CD4-positive, alpha-beta T cell treated with Interleukin-6 at 100 ng/mL for 8 hours (primary cell): Measurements from ENCODE around the gene CAMK2G.
A peak's percentile ranks its signal among the peaks of the same experiment; 100 is the strongest.

Experiments used
- DNase-seq: peaks from one replicate; pipeline ENCODE4 v3.0.0-alpha.2; 2020; ENCODE audit warnings: mixed read lengths, low spot score

Gene CAMK2G

DNA sequence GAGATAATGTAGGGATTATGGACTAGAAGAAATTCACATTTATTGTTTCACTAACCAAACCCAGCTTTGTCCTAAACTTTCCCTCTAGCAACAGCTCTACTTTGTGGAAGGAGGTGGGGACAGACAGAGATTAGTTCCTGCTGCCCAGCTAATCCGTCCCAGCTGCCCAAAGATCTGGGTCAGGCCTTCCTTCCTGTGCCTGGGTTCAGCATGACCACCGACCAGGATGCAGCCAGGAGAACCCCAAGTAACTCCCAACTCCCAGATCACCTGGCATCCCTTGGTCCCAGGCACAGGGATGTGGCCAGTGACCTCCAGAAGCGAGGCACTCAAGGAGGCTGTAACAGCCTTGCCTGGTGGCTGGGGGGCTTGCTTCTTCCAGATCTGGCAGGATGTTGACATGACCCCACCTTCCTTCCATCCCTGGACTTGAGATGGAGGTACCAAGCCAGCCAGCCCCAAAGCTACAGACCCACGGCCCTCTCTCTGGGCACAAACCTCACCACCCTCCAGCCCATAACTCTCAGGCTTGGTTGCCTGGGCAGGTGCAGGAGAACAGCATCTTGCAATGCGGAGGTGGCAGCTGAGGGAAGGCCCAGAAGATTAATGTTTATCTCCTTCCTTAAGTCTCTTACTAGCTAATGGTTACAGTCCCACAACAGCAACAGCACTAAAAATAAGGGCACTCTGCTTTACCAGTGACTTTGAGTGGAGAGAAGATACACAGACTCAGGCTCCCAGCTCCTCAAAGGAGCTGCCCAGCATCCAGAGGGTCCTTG is 11.1 kb downstream of the CAMK2G start:
- no peak for DNase-seq

- no peak for DNase-seq
Measured at GRCh38 chr10:73862011-73862410, 12.3 kb downstream of the CAMK2G start.

- DNase-seq, result no peak
Measured at GRCh38 chr10:73859784-73860491, 14.4 kb downstream of the CAMK2G start.

DNA sequence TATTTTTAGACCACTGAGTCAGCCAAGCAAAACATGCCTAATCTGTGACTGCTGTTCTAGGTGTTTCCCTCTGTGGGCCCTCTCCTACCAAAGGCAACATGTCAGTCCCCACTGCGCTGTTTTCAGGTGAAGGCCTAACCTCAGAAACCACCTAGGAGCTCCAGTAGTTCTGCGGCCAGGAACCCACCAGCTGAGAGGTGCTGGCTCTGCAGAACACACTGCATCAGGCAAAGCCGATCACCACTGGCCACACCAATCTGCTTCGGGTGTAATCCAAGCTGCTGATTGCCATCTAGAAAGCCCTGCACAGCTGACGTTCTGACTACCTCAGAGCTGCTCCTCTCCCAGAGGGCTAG is 14.9 kb downstream of the CAMK2G start:
- peak; percentile 44 for DNase-seq

DNA sequence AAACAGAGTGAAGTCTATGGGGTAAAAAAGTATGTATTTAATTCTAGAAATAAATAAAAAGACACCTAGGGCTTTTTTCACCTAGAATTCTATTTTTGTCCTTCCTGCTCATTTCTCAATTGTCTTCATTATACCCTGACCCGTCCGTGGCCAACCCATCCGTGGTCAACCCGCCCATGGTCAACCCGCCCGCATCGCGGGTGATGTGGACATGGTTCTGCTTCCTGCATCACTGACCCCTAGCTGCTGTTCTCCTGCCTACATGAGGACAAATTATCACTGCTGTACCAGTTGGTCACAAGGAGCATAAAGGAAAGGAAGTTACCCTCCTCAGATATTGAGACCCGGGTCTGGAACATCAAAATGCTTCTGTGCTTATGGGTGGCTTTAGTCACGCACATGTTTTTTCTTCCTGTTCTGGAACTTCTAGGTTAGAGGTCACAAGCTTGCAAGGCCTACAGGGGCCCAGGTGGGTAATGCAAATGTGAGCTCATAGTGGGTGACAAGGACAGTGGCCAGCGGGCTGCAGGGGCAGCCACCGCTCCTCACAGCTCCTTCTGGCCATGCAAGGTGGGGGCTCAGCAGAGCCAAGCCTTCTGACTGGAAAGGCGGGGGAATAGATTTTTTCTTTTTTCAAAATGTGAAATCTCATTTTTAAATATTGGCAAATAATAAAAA is 15.5 kb downstream of the CAMK2G start:
- DNase-seq, result no peak

DNA sequence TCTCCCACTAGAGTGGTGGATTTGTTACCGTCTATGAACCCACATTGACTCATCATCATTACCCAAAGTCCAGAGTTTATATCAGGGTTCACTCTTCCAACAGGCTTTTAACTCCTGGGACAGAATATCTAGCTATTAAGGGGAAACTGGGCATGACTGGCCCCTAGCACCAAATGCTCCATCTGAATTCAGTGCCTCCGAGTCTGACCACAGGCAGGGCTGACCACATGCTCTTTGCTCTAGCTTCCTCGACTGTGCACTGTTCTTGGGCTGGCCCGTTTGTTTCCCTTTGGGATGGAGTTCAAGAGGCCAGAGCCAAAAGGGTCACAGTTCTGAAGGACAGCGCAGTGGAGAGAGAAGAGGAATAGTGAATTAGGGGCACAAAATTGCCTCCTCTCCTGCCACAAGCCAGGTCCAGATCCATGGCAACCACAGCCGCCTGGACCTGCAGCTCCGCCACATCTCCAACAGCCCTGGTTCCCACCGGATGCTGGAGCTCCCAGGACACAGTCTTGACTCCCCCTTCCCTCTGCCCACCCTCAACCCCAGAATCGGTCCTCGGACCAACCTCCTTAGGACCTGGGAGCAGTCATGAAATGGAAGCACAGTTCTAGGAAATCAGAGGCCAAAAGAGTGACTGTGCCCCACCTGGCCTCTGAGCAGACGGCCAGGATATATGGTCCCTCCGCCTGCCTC is 16.2 kb downstream of the CAMK2G start:
- no peak for DNase-seq

DNA sequence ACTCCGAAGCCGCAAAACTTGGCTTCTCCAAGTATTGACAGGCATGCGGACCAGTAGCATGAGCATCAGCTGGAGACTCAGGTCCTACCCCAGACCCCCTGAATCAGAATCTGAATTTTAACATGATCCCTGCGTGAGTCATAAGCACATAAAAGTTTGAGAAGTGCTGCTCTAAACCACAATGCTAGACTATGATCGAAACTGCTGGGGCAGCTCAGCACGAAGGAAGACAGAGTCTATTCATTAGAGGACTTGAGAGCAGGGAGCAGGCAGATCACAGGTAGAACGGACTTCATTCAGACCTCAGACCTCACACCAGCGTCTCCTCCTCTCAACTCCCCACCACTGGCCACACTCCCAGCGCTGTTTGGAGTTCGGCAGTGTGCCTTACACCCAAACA is 16.9 kb downstream of the CAMK2G start:
- no peak for DNase-seq

GRCh38 chr10:73856261-73856660 is 18.1 kb downstream of the CAMK2G start:
- DNase-seq, result no peak

GRCh38 chr10:73855413-73855812 is 18.9 kb downstream of the CAMK2G start:
- DNase-seq, result no peak

DNA sequence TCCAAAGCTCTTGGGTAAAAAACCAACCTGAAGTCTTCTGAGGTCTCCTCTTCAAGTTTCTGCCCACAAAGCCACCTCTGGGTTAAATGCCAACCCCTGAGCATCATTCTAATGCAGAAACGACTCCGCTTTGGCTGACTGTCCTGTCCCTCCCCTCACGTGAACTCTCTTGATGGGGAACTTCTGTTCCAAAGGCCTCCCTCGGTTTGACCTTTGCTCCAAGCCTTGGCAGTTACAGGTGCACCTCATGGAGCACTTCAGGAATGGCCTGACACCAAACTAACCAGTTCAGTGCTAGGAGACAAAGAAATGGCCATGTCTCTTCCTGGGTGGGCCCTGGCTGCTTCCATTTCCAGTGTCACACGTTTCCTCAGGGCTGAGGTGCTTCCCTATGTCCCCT is 20.0 kb downstream of the CAMK2G start:
- no peak for DNase-seq

DNA sequence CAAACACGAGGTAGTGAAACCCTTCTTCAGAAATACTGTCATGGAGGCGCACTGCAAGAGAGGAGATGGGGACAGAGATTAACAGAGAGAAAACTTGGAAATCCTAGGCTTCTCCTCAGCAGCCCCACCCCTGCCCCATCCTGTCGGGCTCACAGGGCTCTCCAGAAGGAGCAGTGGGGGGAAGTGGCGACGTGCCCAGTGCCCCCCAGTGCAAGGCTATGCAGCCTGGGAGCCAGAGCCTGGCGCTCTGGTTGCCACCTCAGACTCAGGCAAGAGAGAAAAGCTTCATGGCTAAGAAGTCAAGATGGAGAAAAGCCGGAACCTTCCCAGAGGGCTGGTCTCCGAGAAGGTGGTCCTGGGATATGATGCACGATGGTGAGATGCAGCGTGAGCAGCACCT is 21.2 kb downstream of the CAMK2G start:
- DNase-seq, result no peak

- DNase-seq, result no peak
Measured at GRCh38 chr10:73850863-73851461, 23.4 kb downstream of the CAMK2G start.

DNA sequence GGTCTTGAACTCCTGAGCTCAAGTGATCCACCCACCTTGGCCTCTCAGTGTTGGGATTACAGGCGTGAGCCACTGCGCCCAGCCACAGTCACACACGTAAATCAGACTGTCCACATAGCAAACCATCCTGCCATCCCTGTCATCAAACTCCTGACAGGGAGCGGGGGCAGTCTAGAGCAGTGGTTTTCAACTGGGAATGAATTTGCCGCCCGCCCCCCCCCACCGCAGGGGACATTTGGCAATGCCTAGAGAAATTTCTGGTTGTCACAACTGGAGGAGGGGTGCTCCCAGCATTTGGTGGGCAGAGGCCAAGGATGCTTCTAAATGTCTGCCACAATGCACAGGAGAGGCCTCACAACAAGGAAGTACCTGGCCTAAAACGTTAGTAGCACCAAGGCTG is 24.1 kb downstream of the CAMK2G start:
- DNase-seq, result no peak

DNA sequence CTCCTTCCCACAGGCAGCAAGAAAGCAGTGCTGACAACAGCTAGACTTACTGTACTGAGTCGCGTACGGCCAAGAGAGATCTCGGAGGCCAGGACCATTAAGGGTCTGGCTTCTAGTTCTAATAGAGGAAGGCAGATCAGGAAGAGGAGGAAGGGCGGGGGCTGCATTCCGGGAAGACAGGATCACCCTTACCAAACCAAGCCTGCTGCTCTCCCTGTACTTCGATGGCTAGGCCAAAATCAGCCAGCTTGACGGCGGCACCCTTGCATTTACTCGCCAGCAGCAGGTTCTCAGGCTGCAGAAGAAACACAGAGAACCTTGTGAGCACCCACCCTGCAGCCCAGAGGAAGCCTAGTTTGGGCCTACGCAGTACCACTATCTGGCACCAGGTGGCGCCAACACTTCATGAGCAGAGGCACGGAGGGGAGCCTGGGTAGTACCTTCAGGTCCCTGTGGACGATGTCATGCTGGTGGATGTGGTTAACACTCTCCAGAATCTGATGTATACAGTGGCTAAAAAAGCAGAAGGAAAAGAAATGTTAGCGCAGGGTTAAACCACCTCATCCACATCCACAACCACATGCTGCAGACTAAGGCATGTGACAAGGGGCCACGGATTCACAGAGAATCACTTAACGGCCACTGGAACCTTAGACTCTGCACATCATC is 25.4 kb downstream of the CAMK2G start:
- DNase-seq, result peak; percentile 87

DNA sequence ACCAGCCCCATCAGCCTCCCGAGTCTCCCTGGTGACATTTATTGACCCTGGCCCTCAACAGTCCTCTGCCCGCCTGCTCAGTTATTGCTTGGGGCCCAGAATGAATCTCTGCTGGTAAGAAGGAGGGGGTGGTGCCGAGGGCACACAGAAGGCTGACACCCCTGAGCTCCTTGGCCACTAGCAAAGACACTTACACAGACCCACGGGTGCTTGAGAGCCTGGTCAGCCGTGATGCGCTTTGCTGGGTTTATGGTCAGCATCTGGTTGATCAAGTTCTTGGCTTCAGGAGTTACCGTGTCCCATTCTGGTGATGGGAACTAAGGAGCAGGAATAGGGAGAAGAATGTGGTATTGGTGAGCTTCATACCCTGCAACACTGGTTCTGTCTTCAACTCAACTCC is 27.3 kb downstream of the CAMK2G start:
- no peak for DNase-seq

GRCh38 chr10:73843261-73843660 is 31.1 kb downstream of the CAMK2G start:
- no peak for DNase-seq

GRCh38 chr10:73842349-73842748 is 32.0 kb downstream of the CAMK2G start:
- no peak for DNase-seq

DNA sequence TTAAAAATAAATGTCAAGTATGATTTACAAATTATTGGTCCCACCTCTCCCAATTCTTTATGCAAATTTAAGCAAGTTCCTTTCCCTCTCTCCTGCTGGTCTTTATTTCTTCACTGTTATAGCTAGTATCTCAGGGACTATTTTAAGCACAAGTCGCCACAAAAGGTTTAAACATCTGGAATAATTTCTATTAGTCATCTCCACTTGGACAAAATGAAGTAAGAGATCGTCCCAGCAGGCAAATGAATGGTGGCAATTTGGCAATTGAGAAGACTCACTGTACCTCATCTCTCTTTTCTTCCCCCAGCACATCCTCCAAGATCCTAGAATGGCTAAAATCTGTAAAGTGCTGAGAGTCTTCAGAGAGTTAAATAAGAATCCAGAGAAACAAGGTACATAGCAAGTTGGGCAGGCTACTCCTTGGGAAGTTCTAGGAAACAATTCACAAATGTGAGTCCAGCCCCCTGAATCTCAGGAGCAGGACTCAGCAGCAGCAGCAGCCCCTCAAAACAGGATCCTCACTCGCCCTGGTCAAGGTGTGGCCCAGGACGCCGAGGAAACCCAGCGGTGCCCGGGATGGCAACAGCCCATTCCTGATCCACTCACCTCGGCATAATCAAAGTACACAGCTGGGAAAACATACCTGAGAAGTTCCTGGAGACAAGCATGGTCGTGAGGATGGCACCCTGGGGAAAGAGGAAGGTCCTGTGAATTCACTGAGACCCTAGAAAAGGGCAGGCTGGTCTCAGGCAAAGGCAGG is 32.6 kb downstream of the CAMK2G start:
- DNase-seq, result no peak

DNA sequence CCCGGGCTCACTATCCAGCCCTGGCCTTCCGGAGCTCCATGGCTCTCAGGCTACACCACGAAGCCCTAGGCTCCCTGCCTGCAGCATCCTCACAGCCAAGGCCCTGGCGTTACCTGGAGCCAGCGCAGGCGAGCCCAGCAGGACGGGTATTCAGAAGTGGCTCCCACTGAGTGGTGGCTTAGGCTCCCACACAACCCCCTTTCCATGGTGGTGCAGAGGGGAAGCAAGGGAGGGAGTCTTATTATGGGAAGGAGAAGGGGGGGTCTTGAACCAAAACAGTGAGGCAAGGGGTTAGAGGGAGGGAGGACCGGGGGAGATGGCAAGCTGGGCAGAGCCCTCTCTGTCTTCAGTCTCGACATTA is 33.3 kb downstream of the CAMK2G start:
- DNase-seq, result no peak

- no peak for DNase-seq
Measured at GRCh38 chr10:73840403-73841060, 33.8 kb downstream of the CAMK2G start.

DNA sequence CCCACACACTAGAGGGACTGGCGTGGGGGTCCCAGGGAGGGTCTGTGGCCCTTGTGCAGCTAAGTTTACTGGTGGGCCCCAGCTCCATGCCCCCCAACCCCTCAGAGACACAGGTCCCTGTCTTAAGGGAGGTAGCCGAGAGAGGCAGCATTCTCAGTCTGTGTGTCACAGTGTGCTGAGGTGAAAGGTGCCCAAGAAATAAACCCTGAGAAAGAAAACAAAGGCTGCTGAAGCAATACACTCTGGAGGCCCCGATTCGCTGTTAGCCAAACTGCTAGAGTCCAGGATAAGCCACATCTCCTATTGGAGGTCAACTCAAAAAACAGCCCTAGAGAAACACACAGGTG is 34.3 kb downstream of the CAMK2G start:
- DNase-seq, result no peak
